Gastroesophageal sphincter (tissue), 3 donors: ENCODE data around the gene CDH4.

Source experiments
- EP300 ChIP-seq: sonication (generic); formaldehyde crosslinking; IDR thresholded peaks from one replicate; pipeline ENCODE4 v1.6.1; 2017; ENCODE audit warnings: antibody characterized with exemption, mild to moderate bottlenecking
- POLR2A ChIP-seq, 2 donors: fragments of 450-650 bp; IDR thresholded peaks; one replicate each; pipeline ENCODE4 v1.6.1; 2017; ENCODE audit warnings: antibody characterized with exemption in 2 of 2, mild to moderate bottlenecking in 2 of 2, moderate library complexity in 1 of 2
- POLR2AphosphoS5 ChIP-seq: sonication (generic); formaldehyde crosslinking; IDR thresholded peaks from one replicate; pipeline ENCODE4 v1.6.1; 2017; ENCODE audit warnings: antibody characterized with exemption
- TF ChIP-seq, protein P1 (sequence below), 4 experiments: fragments of 200-600 bp in 2 of 4; fragments of 450-650 bp in 2 of 4; sonication (generic) in 1 of 4; IDR thresholded peaks; one replicate each; pipeline ENCODE4 v1.5.1; 2017 to 2019; ENCODE audit warnings: antibody characterized with exemption in 4 of 4, mild to moderate bottlenecking in 2 of 4, moderate library complexity in 2 of 4

DNA sequence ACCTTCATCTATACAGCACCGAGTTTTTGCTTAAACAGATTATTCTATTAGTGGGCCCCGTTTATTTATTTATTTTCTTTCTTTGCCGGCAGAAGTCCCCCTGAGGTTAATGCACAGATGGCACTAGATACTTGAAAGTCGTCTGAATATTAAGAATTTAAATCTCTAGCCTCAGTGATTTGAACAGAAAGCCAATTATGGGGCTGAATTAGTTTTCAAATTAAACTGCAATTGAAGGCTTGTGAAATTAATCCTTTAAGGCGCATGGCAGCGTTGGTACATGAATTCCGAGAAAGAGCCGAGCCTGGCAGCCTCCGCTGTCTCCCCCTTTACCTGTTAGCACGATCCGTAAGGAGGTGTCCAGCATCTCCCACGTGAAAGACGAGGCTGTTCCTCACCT is 610.8 kb downstream of the CDH4 start:
- no peak for TF ChIP-seq POLR2A (IDR thresholded peaks at IDR 0.05)
- TF ChIP-seq, protein P1, sequence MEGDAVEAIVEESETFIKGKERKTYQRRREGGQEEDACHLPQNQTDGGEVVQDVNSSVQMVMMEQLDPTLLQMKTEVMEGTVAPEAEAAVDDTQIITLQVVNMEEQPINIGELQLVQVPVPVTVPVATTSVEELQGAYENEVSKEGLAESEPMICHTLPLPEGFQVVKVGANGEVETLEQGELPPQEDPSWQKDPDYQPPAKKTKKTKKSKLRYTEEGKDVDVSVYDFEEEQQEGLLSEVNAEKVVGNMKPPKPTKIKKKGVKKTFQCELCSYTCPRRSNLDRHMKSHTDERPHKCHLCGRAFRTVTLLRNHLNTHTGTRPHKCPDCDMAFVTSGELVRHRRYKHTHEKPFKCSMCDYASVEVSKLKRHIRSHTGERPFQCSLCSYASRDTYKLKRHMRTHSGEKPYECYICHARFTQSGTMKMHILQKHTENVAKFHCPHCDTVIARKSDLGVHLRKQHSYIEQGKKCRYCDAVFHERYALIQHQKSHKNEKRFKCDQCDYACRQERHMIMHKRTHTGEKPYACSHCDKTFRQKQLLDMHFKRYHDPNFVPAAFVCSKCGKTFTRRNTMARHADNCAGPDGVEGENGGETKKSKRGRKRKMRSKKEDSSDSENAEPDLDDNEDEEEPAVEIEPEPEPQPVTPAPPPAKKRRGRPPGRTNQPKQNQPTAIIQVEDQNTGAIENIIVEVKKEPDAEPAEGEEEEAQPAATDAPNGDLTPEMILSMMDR (IDR thresholded peaks at IDR 0.05) = no peak
- no peak for TF ChIP-seq EP300
- TF ChIP-seq POLR2AphosphoS5 = no peak
